Activated B cell treated with CpG ODN at 0.5 μM for 24 hours (primary cell): Measurements from ENCODE around the gene UQCR11. TPM values are rescaled to one million over a fixed set of nuclear protein-coding genes. Genes with fewer than 3 reads are reported as not detected.

Experiments
- ATAC-seq: fragments of 200-7000 bp; cut with Tn5 transposase; one replicate; pipeline ENCODE4 v1.10.0; 2021; ENCODE audit warnings: low read depth, mild to moderate bottlenecking, moderate library complexity
- CTCF ChIA-PET: fragments of 350-600 bp; sonication (Branson Sonifier 250); formaldehyde crosslinking; loops from one replicate; lab custom pipeline; 2021; ENCODE audit warnings: antibody characterized with exemption; lab: Charles Lee
- POLR2A ChIA-PET: fragments of 350-600 bp; sonication (Branson Sonifier 250); formaldehyde crosslinking; loops from one replicate; lab custom pipeline; 2021; ENCODE audit warnings: antibody characterized with exemption; lab: Charles Lee
- DNase-seq: peaks from one replicate; pipeline ENCODE4 v3.0.0; 2022
- H3K27ac Mint-ChIP-seq: one replicate; pipeline ENCODE4 v1.8.0; 2020; ENCODE audit warnings: mixed read lengths
- H3K27me3 Mint-ChIP-seq: one replicate; pipeline ENCODE4 v1.8.0; 2021; ENCODE audit warnings: mixed read lengths
- H3K36me3 Mint-ChIP-seq: one replicate; pipeline ENCODE4 v1.8.0; 2021; ENCODE audit warnings: low read depth, mixed read lengths
- H3K4me1 Mint-ChIP-seq: one replicate; pipeline ENCODE4 v1.8.0; 2021; ENCODE audit warnings: mixed read lengths
- H3K4me3 Mint-ChIP-seq: one replicate; pipeline ENCODE4 v1.8.0; 2020; ENCODE audit warnings: mild to moderate bottlenecking, mixed read lengths
- H3K9me3 Mint-ChIP-seq: one replicate; pipeline ENCODE4 v1.8.0; 2020; ENCODE audit warnings: mixed read lengths
- intact Hi-C: fragments of 100-400 bp; cut with micrococcal nuclease; formaldehyde crosslinking; loops from one replicate; pipeline ENCODE4 v1.15.1; 2024
- total RNA-seq: library from RNA; stranded (reverse); gene quantifications from 2 replicates; pipeline ENCODE4 v1.2.3, GENCODE V29; 2022
- TF ChIP-seq, protein P1 (sequence below): fragments of 200-600 bp; IDR thresholded peaks from one replicate; pipeline ENCODE4 v1.8.0; 2022; ENCODE audit warnings: antibody characterized with exemption, mild to moderate bottlenecking

Gene UQCR11
- total RNA-seq, 1 donor from 2014 or later = 117 TPM

DNA sequence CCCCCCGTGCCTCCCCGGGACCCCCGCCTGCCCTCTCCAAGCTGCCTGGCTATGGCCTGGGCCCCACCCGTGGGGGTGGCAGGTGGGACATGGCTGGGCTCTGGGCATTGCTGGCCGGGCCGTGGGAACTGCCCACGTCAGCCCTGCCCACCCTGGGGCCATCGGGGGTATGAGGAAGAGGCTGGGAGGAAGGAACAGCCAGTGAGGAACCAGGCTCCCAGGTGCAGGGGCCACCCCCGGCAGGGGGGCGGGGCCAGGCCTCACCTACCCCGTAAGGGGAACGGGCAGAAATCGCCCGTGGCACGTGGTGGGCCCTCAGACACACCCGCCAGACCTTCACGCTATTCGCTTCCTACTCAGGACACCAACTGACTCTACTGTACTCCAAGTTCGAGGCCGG lies 24.8 kb upstream of the UQCR11 start:
- H3K27ac Mint-ChIP-seq = no peak overlapping the region

GRCh38 chr19:1629256-1629808 lies 24.1 kb upstream of the UQCR11 start:
- no peaks in the 10 kb centered on the region for H3K9me3 Mint-ChIP-seq
- DNase-seq (no peak), ATAC-seq (no peak)
- ChIA-PET CTCF (no interaction called here), POLR2A (no interaction called here)
- TF ChIP-seq, protein P1, sequence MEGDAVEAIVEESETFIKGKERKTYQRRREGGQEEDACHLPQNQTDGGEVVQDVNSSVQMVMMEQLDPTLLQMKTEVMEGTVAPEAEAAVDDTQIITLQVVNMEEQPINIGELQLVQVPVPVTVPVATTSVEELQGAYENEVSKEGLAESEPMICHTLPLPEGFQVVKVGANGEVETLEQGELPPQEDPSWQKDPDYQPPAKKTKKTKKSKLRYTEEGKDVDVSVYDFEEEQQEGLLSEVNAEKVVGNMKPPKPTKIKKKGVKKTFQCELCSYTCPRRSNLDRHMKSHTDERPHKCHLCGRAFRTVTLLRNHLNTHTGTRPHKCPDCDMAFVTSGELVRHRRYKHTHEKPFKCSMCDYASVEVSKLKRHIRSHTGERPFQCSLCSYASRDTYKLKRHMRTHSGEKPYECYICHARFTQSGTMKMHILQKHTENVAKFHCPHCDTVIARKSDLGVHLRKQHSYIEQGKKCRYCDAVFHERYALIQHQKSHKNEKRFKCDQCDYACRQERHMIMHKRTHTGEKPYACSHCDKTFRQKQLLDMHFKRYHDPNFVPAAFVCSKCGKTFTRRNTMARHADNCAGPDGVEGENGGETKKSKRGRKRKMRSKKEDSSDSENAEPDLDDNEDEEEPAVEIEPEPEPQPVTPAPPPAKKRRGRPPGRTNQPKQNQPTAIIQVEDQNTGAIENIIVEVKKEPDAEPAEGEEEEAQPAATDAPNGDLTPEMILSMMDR = no peak
- no peak overlapping the region for H3K4me3 Mint-ChIP-seq
- H3K4me1 Mint-ChIP-seq = peaks cover under 1% of the 10 kb centered on the region
- intact Hi-C loops = no loop called here
- H3K36me3 Mint-ChIP-seq = peaks cover 31% of the 10 kb centered on the region
- H3K27ac Mint-ChIP-seq = no peak overlapping the region
- H3K27me3 Mint-ChIP-seq = no peaks in the 10 kb centered on the region

More for the DNA sequence above, 24.8 kb upstream of the UQCR11 start:
- POLR2A ChIA-PET = no interaction called here
- Mint-ChIP-seq H3K27me3 (no peaks in the 10 kb centered on the region), H3K36me3 (peaks cover 31% of the 10 kb centered on the region), H3K4me1 (no peaks in the 10 kb centered on the region), H3K4me3 (no peak overlapping the region), H3K9me3 (no peaks in the 10 kb centered on the region)
- ATAC-seq (no peak), DNase-seq (no peak)
- intact Hi-C loops = no loop called here
- CTCF ChIA-PET = no interaction called here
- TF ChIP-seq, protein P1 = no peak

DNA sequence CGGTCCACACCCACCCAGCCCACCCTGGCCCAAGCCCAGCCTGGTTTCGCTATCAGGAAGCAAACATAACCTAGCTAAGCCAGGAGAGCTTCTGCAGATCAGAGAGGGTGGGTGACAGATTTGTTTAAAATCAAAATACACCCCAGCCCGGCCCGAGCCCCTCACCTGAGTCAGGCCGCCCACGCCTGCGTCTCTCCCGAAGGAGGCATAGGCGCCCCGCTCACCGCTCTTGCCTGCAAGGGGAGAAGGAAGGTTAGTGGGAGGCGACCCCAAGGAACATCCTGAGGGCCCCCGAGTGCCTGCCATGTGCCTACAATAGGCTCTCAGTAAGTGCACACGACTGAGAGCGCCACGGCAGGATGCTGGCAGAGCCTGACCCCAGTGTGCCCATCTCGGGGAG lies 21.9 kb upstream of the UQCR11 start:
- TF ChIP-seq, protein P1 = no peak
- Mint-ChIP-seq H3K9me3 (no peaks in the 10 kb centered on the region), H3K36me3 (peaks cover 43% of the 10 kb centered on the region), H3K4me3 (no peak overlapping the region), H3K27ac (no peak overlapping the region), H3K4me1 (peaks cover 6% of the 10 kb centered on the region), H3K27me3 (no peaks in the 10 kb centered on the region)
- intact Hi-C loops = no loop called here
- ChIA-PET CTCF (no interaction called here), POLR2A (no interaction called here)
- DNase-seq (no peak), ATAC-seq (no peak)

DNA sequence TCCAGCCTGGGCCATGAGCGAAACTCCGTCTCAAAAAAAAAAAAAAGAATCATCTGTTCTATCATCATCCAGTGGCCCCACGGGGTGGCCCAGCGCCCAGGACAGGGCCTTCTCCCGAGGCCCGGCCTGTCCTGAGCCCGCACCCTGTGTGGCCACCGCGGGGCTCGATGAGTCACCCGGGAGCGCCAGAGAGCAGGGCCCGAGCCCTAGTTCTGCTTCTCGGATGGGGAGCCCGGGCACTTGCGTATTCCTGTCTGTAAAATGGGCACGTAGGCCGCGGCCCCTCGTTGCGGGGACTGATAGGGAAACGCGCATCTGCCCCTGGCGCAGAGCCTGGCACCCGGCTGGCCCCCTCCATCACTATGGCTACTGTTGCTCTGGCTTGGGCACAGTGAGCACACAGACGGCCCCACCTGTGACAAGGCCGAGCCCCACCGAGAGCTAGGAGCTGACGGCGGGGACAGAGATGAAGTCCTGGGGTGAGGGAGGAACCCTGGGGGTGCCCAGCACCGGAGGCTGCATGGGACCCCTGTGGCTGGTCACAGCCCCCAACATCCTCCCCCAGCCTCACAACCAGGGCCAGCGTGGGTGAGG lies 21.3 kb upstream of the UQCR11 start:
- no peak overlapping the region for H3K27ac Mint-ChIP-seq

DNA sequence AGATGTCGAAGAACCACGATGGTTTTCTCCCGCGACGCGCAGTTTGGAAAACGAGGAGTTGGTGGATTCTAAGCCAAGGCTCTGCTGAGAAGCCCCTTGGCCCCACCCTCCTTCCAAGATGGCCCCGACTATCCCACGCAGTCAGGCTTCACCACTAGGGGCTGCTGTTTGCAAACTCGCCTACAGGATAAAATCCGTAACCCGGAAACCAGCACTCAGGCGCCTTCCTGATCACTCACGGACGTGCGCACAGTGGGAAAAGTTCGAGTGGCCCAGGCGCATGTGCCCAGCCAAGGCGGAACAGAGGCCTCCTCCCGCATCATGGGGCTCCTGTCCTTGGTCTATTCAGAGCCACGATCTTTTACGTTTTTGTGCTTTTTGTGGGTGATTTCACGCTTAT lies 19.2 kb upstream of the UQCR11 start:
- TF ChIP-seq, protein P1 = no peak
- no peaks in the 10 kb centered on the region for H3K9me3 Mint-ChIP-seq
- CTCF ChIA-PET = interaction anchor here (1.0 to 1.6 kb wide), 3 partner anchors 27 to 47 kb away, joined by 4 to 12 read pairs (median 4); no protein-coding TSS in a partner anchor
- peaks cover 7% of the 10 kb centered on the region for H3K4me1 Mint-ChIP-seq
- ATAC-seq (peak; percentile 84), DNase-seq (peak; percentile 44)
- H3K27me3 Mint-ChIP-seq = no peaks in the 10 kb centered on the region
- intact Hi-C loops = loop anchor here (2.0 kb wide), 2 partner anchors 26 to 48 kb away; no protein-coding TSS in a partner anchor
- POLR2A ChIA-PET = interaction anchor here (0.7 kb wide), 1 partner anchor 19 kb away, joined by 3 read pairs; the partner anchor contains the start of gene UQCR11
- no peak overlapping the region for H3K4me3 Mint-ChIP-seq
- no peak overlapping the region for H3K27ac Mint-ChIP-seq
- peaks cover 39% of the 10 kb centered on the region for H3K36me3 Mint-ChIP-seq

More for the DNA sequence above, 21.3 kb upstream of the UQCR11 start:
- POLR2A ChIA-PET = no interaction called here
- intact Hi-C loops = no loop called here
- Mint-ChIP-seq H3K27me3 (no peaks in the 10 kb centered on the region), H3K4me1 (peaks cover 6% of the 10 kb centered on the region), H3K4me3 (no peak overlapping the region), H3K9me3 (no peaks in the 10 kb centered on the region), H3K36me3 (peaks cover 39% of the 10 kb centered on the region)
- DNase-seq (no peak), ATAC-seq (no peak)
- TF ChIP-seq, protein P1 = no peak
- CTCF ChIA-PET = no interaction called here
